HEK293 (cell line): ENCODE results near the gene IL1B.

Experiments
- WT1 ChIP-seq: fragments of 450-650 bp; formaldehyde crosslinking; IDR thresholded peaks from 2 replicates; pipeline ENCODE4 v1.5.1; 2016; ENCODE audit warnings: missing biosample characterization, missing genetic modification characterization
- ZNF362 ChIP-seq: fragments of 450-650 bp; formaldehyde crosslinking; IDR thresholded peaks from 2 replicates; pipeline ENCODE4 v1.5.1; 2016; ENCODE audit warnings: missing biosample characterization, missing genetic modification characterization
- ZNF488 ChIP-seq: fragments of 450-650 bp; formaldehyde crosslinking; IDR thresholded peaks from 2 replicates; pipeline ENCODE4 v1.5.1; 2016; ENCODE audit warnings: missing biosample characterization, missing genetic modification characterization
- ZNF530 ChIP-seq: fragments of 450-650 bp; formaldehyde crosslinking; IDR thresholded peaks from 2 replicates; pipeline ENCODE4 v1.5.1; 2016; ENCODE audit warnings: low read depth, missing biosample characterization, missing genetic modification characterization
- ZNF621 ChIP-seq: fragments of 450-650 bp; formaldehyde crosslinking; IDR thresholded peaks from 2 replicates; pipeline ENCODE4 v1.5.1; 2017; ENCODE audit warnings: missing biosample characterization, missing genetic modification characterization
- ZNF747 ChIP-seq: fragments of 450-650 bp; formaldehyde crosslinking; IDR thresholded peaks from 2 replicates; pipeline ENCODE4 v1.5.1; 2016; ENCODE audit warnings: missing biosample characterization, missing genetic modification characterization
- ZNF76 ChIP-seq: fragments of 450-650 bp; formaldehyde crosslinking; IDR thresholded peaks from 2 replicates; pipeline ENCODE4; 2016; ENCODE audit warnings: low read depth, missing biosample characterization, missing genetic modification characterization, borderline replicate concordance
- ZNF785 ChIP-seq: fragments of 450-650 bp; formaldehyde crosslinking; IDR thresholded peaks from 2 replicates; pipeline ENCODE4 v1.5.1; 2016; ENCODE audit warnings: missing biosample characterization, missing genetic modification characterization
- TF ChIP-seq, protein P1 (sequence below): fragments of 450-650 bp; formaldehyde crosslinking; IDR thresholded peaks from 2 replicates; pipeline ENCODE4 v1.5.1; 2016; ENCODE audit warnings: missing biosample characterization, missing genetic modification characterization
- TF ChIP-seq, protein P2 (sequence below): fragments of 450-650 bp; formaldehyde crosslinking; IDR thresholded peaks from 2 replicates; pipeline ENCODE4 v1.5.1; 2016; ENCODE audit warnings: missing biosample characterization, missing genetic modification characterization

DNA sequence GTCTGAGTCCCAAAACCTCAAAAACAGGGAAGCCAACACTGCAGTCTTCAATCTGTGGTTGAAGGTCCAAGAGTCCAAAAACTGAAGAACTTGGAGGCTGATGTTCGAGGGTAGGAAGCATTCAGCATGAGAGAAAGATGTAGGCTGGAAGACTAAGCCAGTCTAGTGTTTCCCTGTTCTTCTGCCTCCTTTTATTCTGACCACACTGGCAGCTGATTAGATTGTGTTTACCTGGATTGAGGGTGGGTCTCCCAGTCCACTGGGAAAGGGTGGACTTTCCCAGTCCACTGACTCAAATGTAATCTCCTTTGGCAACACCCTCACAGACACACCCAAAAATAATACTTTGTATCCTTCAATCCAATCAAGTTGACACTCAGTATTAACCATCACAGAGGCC is 27.5 kb upstream of the IL1B start:
- TF ChIP-seq, protein P1, sequence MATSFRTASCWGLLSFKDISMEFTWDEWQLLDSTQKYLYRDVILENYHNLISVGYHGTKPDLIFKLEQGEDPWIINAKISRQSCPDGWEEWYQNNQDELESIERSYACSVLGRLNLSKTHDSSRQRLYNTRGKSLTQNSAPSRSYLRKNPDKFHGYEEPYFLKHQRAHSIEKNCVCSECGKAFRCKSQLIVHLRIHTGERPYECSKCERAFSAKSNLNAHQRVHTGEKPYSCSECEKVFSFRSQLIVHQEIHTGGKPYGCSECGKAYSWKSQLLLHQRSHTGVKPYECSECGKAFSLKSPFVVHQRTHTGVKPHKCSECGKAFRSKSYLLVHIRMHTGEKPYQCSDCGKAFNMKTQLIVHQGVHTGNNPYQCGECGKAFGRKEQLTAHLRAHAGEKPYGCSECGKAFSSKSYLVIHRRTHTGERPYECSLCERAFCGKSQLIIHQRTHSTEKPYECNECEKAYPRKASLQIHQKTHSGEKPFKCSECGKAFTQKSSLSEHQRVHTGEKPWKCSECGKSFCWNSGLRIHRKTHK: no peak
- no peak for TF ChIP-seq ZNF785 (tag by site-specific recombination)
- no peak for TF ChIP-seq ZNF488 (tag by site-specific recombination)
- no peak for TF ChIP-seq ZNF530 (tag by site-specific recombination)
- TF ChIP-seq ZNF621 (tag by site-specific recombination): no peak
- no peak for TF ChIP-seq ZNF76 (tag by site-specific recombination)
- TF ChIP-seq, protein P2, sequence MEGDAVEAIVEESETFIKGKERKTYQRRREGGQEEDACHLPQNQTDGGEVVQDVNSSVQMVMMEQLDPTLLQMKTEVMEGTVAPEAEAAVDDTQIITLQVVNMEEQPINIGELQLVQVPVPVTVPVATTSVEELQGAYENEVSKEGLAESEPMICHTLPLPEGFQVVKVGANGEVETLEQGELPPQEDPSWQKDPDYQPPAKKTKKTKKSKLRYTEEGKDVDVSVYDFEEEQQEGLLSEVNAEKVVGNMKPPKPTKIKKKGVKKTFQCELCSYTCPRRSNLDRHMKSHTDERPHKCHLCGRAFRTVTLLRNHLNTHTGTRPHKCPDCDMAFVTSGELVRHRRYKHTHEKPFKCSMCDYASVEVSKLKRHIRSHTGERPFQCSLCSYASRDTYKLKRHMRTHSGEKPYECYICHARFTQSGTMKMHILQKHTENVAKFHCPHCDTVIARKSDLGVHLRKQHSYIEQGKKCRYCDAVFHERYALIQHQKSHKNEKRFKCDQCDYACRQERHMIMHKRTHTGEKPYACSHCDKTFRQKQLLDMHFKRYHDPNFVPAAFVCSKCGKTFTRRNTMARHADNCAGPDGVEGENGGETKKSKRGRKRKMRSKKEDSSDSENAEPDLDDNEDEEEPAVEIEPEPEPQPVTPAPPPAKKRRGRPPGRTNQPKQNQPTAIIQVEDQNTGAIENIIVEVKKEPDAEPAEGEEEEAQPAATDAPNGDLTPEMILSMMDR: no peak
- no peak for TF ChIP-seq ZNF747 (tag by site-specific recombination)
- TF ChIP-seq ZNF362: no peak
- no peak for TF ChIP-seq WT1 (tag by site-specific recombination)
